GM13976 (cell line): ENCODE results near the gene PIGP.

Experiments
- DNase-seq: peaks from one replicate; pipeline ENCODE4 v3.0.0; 2012; ENCODE audit warnings: low spot score
- CTCF ChIP-seq: IDR thresholded peaks from 2 replicates; pipeline ENCODE4 v1.5.1; 2012; ENCODE audit warnings: borderline replicate concordance, mild to moderate bottlenecking; ENCODE audit not compliant: insufficient read depth; ENCODE audit errors: extremely low read depth, missing control alignments, control extremely low read depth
- in situ Hi-C: fragments of 300-500 bp; cut with MboI; formaldehyde crosslinking; loops from one replicate; pipeline ENCODE4 v1.12.0; 2022; ENCODE audit warnings: low sequenced_read_pairs, mixed read lengths, inconsistent platforms; ENCODE audit not compliant: unreplicated experiment

The PIGP gene

GRCh38 chr21:37075214-37075770, 2.4 kb upstream of the PIGP start:
- in situ Hi-C loops: no loop called here

GRCh38 chr21:37074546-37074945, 1.7 kb upstream of the PIGP start:
- no peak for DNase-seq
- TF ChIP-seq CTCF: no peak
- in situ Hi-C loops: no loop called here

More at GRCh38 chr21:37075214-37075770, 2.4 kb upstream of the PIGP start:
- no peak for DNase-seq
- no peak for TF ChIP-seq CTCF

GRCh38 chr21:37074197-37074510, 1.3 kb upstream of the PIGP start:
- no peak for DNase-seq
- in situ Hi-C loops: no loop called here
- no peak for TF ChIP-seq CTCF

GRCh38 chr21:37073417-37074196, 736 bp upstream of the PIGP start:
- TF ChIP-seq CTCF: peak; percentile 10
- DNase-seq: peak; percentile 52
- in situ Hi-C loops: no loop called here

GRCh38 chr21:37072274-37072987, 440 bp downstream of the PIGP start:
- in situ Hi-C loops: no loop called here
- TF ChIP-seq CTCF: no peak
- DNase-seq: peak; percentile 17

GRCh38 chr21:37071561-37072273, 1.2 kb downstream of the PIGP start:
- no peak for TF ChIP-seq CTCF
- in situ Hi-C loops: no loop called here
- DNase-seq: peak; percentile 25
